Sciatic nerve (tissue), 2 donors: ENCODE data around the gene IFIH1. TPM values are rescaled to one million over a fixed set of nuclear protein-coding genes. Genes with fewer than 3 reads are reported as not detected.

Source experiments
- ATAC-seq: fragments of 200-7000 bp; cut with Tn5 transposase; one replicate; pipeline ENCODE4 v1.9.1; 2020; ENCODE audit warnings: mild to moderate bottlenecking, moderate library complexity
- DNase-seq: peaks from one replicate; pipeline ENCODE4 v3.0.0-alpha.2; 2020; ENCODE audit warnings: low spot score
- intact Hi-C: fragments of 100-400 bp; cut with DNase I; formaldehyde crosslinking; loops from one replicate; pipeline ENCODE4 v1.14.2; 2022
- total RNA-seq: library from RNA; stranded (reverse); fragmentation: NEBNext Ultra II Directional; extraction: Animal tissue kit (Norgen Biotek cat#: 25700); gene quantifications from one replicate; pipeline ENCODE4 v1.2.1, GENCODE V29; 2021
- donor health status: DM: no; HTN: no; CAD: no.
- donor health status: DM: no; HTN: no; CAD: no.

IFIH1 gene
- total RNA-seq, 1 donor from 2014 or later, result 21.0 TPM

GRCh38 chr2:162265666-162266459, 52.6 kb downstream of the IFIH1 start:
- intact Hi-C loops, result no loop called here
- DNase-seq, result no peak
- peak; percentile 11 for ATAC-seq

DNA sequence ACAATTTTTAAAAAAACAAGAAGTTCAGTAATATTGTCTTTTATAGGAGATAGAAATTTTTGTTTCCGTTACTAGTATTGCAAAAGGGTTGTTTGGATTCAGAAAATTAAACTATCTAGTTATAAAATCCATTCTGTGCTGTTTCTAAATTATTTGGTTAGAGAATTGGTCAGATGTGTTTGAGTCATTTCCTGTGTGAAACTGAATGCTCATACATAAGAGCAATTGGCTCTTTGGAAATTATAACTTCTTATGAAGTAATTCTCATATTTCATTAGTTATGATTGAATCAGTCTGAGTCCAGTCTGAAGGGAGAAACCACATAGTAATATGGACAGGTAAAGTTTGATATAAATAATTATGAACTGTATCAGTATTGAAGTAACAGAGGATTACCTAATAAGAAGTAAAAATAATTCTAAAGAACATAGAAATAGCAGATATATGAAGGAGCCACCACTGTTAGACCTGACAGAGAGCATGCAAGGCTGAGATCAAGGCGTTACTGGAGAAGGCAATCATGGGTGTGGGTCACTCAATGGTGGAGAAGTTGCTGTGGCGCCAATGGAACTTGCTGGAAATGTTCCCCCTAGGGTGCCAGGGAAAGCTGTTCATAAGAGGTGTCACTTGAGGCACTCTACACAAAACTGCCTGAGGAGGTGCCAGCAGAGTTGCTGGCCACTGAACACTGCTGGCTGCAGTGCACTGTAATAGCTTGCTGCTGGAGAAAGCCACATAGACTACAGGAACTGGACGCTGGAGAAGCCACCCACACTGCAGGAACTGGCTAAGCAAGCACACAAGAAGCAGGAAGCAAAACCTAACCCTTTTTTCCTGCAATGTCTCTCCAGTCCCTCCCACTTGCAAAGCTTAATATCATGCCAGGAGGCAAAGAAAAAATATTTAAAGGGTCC, 57.2 kb downstream of the IFIH1 start:
- ATAC-seq (peak; percentile 80), DNase-seq (peak; percentile 65)
- intact Hi-C loops, result no loop called here

- no peak for ATAC-seq
Observed at GRCh38 chr2:162258686-162259085, 59.8 kb downstream of the IFIH1 start.

GRCh38 chr2:162258169-162258568, 60.3 kb downstream of the IFIH1 start:
- DNase-seq, result no peak
- ATAC-seq, result no peak
- intact Hi-C loops, result no loop called here

More at GRCh38 chr2:162258686-162259085, 59.8 kb downstream of the IFIH1 start:
- no peak for DNase-seq
- intact Hi-C loops, result no loop called here

DNA sequence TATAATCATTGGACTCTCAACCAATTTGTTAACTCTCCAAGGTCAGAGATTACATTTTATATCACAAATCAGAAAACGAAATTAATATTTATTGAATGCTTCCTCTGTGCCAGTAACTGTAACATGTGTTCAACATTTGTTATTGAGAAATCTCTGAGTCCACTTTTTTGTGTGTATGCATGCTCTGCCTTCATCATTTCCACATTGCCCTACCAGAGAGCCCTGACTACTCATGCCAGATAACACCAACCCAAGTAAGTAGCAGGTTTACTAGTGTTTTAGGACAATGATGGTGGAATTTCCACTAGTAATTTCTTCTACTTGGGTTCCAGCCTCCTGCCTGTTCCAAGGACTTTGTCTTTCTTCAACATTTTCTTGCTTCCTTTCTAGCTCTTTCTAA, 61.1 kb downstream of the IFIH1 start:
- no peak for DNase-seq
- intact Hi-C loops, result no loop called here
- ATAC-seq, result no peak

DNA sequence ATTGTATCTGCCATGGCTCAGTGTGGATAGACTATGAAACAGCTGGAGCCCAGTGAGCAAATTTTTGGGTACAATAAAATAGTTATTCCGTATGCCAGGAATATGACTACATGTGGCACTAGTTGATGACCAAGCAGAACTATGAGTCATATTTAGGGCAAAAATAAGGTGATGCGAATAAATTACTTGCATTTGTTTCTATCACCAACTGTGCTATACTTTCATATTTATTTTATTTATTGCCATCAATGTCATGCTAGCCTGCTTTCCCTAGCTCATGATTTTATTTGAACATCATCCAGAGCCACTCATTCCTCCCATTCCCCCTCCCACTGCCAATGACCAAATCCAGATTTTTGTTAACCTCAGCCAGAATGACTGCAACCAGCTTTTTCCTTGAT, 61.9 kb downstream of the IFIH1 start:
- no peak for ATAC-seq
- no peak for DNase-seq
- intact Hi-C loops, result no loop called here

DNA sequence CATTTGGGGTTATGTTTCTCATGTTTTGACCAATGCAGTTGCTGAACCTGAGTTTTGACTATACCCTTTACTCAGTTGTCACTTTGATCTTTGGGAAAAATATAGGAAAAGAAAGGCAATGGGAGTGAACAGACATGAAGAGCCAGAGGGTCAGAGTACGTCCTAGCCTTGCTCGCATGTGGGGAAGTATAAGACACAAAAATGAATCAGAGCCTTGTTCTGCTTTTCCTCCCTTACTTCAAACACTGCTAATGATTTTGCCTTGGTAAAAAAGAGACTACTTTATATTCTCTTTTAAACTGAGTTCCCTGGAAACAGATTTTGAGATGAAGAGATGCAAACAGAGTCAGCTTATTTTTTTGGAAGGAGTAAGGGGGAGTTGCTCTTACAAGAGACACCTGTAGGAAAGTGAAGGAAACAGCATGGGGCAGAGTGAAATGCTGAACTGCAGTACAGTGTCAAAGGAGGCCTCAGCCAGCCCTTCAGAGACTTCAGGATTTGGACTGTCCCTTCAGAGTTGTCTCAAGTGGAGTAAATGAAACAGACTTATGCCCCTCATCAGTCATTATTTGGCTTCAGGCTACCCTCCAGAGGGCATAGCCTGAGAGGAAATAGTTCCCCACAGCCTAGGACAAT, 64.1 kb downstream of the IFIH1 start:
- no peak for DNase-seq
- intact Hi-C loops, result no loop called here
- ATAC-seq, result no peak

DNA sequence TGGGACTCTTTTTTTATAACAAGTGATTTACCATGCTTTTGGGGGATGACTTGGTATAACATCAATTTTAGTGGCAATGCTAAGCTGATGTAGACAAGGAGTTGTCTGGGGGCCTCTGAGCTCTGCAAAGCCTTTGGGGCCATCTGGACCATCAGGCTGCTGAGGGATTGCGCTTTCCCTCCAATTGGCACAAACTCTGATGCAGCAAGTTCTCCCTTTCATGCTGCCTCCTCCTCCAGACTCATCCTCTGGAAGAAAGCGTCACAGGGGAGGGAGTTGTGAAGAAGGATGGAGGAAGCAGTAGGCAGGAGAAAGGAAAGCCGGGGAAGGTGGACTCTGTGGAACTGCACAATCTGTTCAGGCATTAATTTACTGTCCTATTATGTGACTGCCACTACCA, 65.0 kb downstream of the IFIH1 start:
- intact Hi-C loops, result no loop called here
- no peak for DNase-seq
- ATAC-seq, result no peak

DNA sequence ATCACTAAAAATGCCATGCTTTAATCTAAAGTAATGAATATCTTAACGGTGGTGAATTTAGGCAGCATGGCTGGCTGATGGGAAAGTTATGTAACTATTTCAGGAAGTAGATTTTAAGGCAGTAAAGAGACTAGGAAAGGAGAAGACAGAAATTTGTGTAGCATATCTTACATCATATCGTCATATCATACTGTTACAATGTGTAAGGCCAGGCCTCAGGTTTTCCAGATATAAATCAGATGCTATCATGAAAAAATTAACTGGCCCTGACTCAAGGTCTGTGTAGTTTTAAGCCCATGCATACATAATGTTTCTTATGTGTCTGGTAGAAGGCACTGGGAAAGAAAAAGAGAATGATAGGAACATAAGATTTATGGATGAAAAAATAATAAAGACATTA, 66.3 kb downstream of the IFIH1 start:
- intact Hi-C loops, result no loop called here
- DNase-seq (no peak), ATAC-seq (no peak)

DNA sequence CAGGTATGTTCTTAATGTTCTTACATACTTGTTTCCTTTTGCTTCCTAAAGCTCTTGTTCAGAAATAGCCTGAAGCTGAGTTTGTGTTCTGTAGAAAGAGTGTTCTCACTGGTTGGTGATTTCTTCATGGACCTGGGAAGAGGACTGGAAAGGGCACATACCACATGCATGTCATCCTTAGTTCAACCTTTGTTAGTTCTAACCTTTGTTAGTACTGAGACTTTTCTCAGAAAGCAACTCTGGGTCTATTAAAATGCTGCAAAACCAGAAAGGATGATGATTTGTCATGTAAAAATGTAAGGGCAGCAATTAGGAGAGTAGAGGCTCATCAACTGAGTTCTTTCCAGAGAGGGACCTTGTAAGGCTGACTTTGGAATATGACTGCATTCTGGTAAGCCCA, 72.7 kb downstream of the IFIH1 start:
- intact Hi-C loops, result no loop called here
- no peak for DNase-seq
- no peak for ATAC-seq

DNA sequence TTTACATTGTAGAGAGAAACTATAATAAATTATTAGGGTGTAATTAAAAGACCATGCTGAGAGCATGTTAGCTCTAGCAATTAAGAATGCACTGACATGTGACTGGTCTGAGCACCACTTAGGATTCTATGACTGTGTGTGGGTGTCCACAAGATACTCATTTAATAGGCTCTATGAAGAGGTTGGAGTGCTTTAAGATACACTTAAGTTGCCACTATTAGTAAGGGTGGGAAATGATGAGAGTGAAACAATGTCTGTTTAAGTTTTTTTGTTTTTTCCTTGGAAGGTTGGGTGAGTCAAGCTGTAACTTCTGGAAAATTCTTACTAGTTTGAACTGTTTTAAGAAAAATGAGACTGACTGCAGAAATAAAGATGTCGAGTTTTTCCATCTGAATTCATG, 73.4 kb downstream of the IFIH1 start:
- intact Hi-C loops, result no loop called here
- DNase-seq (no peak), ATAC-seq (no peak)

DNA sequence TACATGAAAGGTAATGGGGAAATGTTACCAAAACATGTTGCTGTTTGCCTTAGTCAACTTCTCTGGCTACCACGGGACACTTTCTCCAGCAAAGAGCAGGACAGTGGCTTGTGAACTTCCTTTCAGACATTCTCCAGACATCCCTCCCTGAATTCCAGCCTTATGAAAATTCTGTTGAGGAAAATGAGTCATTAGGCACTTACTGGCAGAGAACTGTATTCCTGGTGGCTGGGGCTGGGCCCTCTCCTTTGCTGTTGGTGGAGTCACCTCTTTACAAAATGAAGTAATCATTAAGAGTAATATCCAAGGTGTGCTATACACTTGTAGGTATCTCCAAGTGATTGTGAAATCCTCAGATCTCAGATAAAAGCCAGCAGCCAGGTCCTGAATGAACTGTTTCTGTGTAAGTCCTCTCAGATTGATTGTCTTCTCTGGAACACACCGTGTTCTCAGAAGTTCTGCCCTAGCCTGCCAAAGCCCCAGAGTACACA, 73.9 kb downstream of the IFIH1 start:
- intact Hi-C loops, result no loop called here
- DNase-seq, result no peak
- ATAC-seq, result peak; percentile 63

DNA sequence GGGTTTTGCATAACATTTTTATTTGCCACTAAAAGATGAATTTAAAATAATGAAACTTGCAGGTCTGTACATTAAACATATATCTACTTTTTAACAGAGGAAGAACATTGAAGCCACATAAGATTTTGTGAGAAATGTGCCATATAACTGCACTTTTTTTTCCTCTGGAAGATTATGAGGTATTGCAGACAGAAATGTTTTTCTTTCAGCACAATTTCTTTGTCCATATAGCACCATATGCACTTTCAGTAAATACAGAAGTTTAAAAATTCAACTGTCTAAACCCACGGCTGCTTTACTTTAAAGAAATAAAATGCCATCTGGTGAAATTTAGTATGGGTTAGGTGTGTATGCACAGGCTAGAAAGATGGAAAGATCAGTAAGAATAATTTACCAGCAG, 74.8 kb downstream of the IFIH1 start:
- no peak for ATAC-seq
- intact Hi-C loops, result no loop called here
- no peak for DNase-seq

- peak; percentile 88 for ATAC-seq
- intact Hi-C loops, result no loop called here
- no peak for DNase-seq
Observed at GRCh38 chr2:162243294-162243693, 75.2 kb downstream of the IFIH1 start, which contains the start of gene FAP. Gene FAP (minus strand): TSS chr2:162243445. CDS start chr2:162243327, 118 bp downstream.

GRCh38 chr2:162242586-162243280, 75.8 kb downstream of the IFIH1 start:
- intact Hi-C loops, result no loop called here
- DNase-seq (no peak), ATAC-seq (peak; percentile 51)

- ATAC-seq, result no peak
- intact Hi-C loops, result no loop called here
- no peak for DNase-seq
Observed at GRCh38 chr2:162241571-162241970, 76.9 kb downstream of the IFIH1 start.

GRCh38 chr2:162234620-162235462, 83.6 kb downstream of the IFIH1 start:
- intact Hi-C loops, result no loop called here
- ATAC-seq (no peak), DNase-seq (no peak)

DNA sequence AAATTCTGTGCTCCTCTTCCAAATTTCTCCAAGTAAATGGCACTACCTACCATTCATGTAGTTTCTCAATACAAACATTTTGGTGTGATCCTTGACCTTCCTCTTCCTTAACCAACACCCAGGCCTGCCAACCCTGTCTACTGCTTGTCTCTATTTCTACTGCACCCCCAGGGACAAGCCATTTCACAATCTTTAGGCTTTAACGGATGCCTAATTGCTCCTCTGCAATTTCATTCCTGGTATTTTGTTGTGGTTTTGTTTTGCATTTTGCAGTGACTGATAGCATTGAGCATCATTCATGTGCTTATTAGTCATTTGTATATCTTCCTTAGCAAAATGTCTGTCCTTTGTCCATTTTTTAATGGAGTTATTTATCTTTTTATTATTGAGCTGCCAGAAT, 85.3 kb downstream of the IFIH1 start:
- ATAC-seq (peak; percentile 68), DNase-seq (no peak)
- intact Hi-C loops, result no loop called here
